H9 (cell line): Measurements from ENCODE around the gene PITX1. TPM values are rescaled to one million over a fixed set of nuclear protein-coding genes. Genes with fewer than 3 reads are reported as not detected.

ENCODE experiments used
- DNase-seq: peaks from one replicate; pipeline ENCODE4 v3.0.0-alpha.2; 2017
- H2AFZ ChIP-seq: one replicate; pipeline ENCODE4 v1.6.1; 2013; ENCODE audit warnings: mild to moderate bottlenecking, low read length, control low read depth, moderate library complexity
- H2AK5ac ChIP-seq: 2 replicates; pipeline ENCODE4 v1.6.1; 2013; ENCODE audit warnings: low read length, control low read depth, mixed read lengths; ENCODE audit not compliant: insufficient read length
- H2BK120ac ChIP-seq: one replicate; pipeline ENCODE4 v1.6.1; 2013; ENCODE audit warnings: low read depth, mild to moderate bottlenecking, low read length, control low read depth, inconsistent platforms; ENCODE audit not compliant: poor library complexity, severe bottlenecking
- H2BK12ac ChIP-seq: 2 replicates; pipeline ENCODE4 v1.6.1; 2013; ENCODE audit warnings: low read length, control low read depth, mixed read lengths, low read depth; ENCODE audit not compliant: insufficient read length
- H2BK15ac ChIP-seq: 2 replicates; pipeline ENCODE4 v1.6.1; 2013; ENCODE audit warnings: low read depth, low read length, control low read depth
- H2BK20ac ChIP-seq: one replicate; pipeline ENCODE4 v1.6.1; 2013; ENCODE audit warnings: low read depth, mild to moderate bottlenecking, low read length, control low read depth, inconsistent platforms; ENCODE audit not compliant: poor library complexity, severe bottlenecking
- H2BK5ac ChIP-seq: 2 replicates; pipeline ENCODE4 v1.6.1; 2013; ENCODE audit warnings: low read length, control low read depth, mixed read lengths; ENCODE audit not compliant: insufficient read length
- H3K14ac ChIP-seq: 2 replicates; pipeline ENCODE4 v1.6.1; 2013; ENCODE audit warnings: low read length, control low read depth; ENCODE audit not compliant: insufficient read depth
- H3K18ac ChIP-seq: 2 replicates; pipeline ENCODE4 v1.6.1; 2013; ENCODE audit warnings: low read depth, mild to moderate bottlenecking, mixed read lengths, low read length, control low read depth; ENCODE audit not compliant: insufficient read length
- H3K23ac ChIP-seq: 2 replicates; pipeline ENCODE4 v1.6.1; 2013; ENCODE audit warnings: low read length, control low read depth, mixed read lengths, low read depth; ENCODE audit not compliant: insufficient read length
- H3K23me2 ChIP-seq: 2 replicates; pipeline ENCODE4 v1.6.1; 2013; ENCODE audit warnings: low read depth, mild to moderate bottlenecking, mixed read lengths, low read length, control low read depth; ENCODE audit not compliant: insufficient read length, poor library complexity, severe bottlenecking
- H3K27ac ChIP-seq: 2 replicates; pipeline ENCODE4 v1.5.1; 2013; ENCODE audit warnings: low read length, control low read depth, mixed read lengths, low read depth; ENCODE audit not compliant: insufficient read length
- H3K27me3 ChIP-seq: 2 replicates; pipeline ENCODE4 v1.6.1; 2013; ENCODE audit warnings: low read length, control low read depth, inconsistent platforms; ENCODE audit not compliant: insufficient read depth
- H3K4ac ChIP-seq: 2 replicates; pipeline ENCODE4 v1.6.1; 2013; ENCODE audit warnings: low read depth, mild to moderate bottlenecking, control low read depth, inconsistent platforms, low read length, moderate library complexity
- H3K4me1 ChIP-seq: 2 replicates; pipeline ENCODE4 v1.6.1; 2013; ENCODE audit warnings: low read length, control low read depth, inconsistent platforms; ENCODE audit not compliant: insufficient read depth
- H3K4me2 ChIP-seq: 2 replicates; pipeline ENCODE4 v1.6.1; 2013; ENCODE audit warnings: low read length, control low read depth, mixed read lengths; ENCODE audit not compliant: insufficient read length, insufficient read depth
- H3K56ac ChIP-seq: 2 replicates; pipeline ENCODE4 v1.6.1; 2013; ENCODE audit warnings: low read depth, mild to moderate bottlenecking, mixed read lengths, low read length, control low read depth; ENCODE audit not compliant: insufficient read length
- H3K79me1 ChIP-seq: 2 replicates; pipeline ENCODE4 v1.6.1; 2013; ENCODE audit warnings: low read depth, mild to moderate bottlenecking, moderate library complexity, low read length, control low read depth, inconsistent platforms; ENCODE audit not compliant: insufficient read depth, poor library complexity, severe bottlenecking
- H3K79me2 ChIP-seq: 2 replicates; pipeline ENCODE4 v1.6.1; 2013; ENCODE audit warnings: low read length, control low read depth, inconsistent platforms; ENCODE audit not compliant: insufficient read depth
- H3K9ac ChIP-seq: 2 replicates; pipeline ENCODE4 v1.6.1; 2013; ENCODE audit warnings: low read length, control low read depth, mixed read lengths; ENCODE audit not compliant: insufficient read length; ENCODE audit errors: extremely low read depth
- H3K9me3 ChIP-seq: one replicate; pipeline ENCODE4 v1.6.1; 2013; ENCODE audit warnings: low read depth, low read length, inconsistent platforms; ENCODE audit not compliant: control insufficient read depth
- H3T11ph ChIP-seq: one replicate; pipeline ENCODE4 v1.6.1; 2013; ENCODE audit warnings: mild to moderate bottlenecking, low read length, control low read depth, inconsistent platforms
- H4K20me1 ChIP-seq: one replicate; pipeline ENCODE4 v1.6.1; 2013; ENCODE audit not compliant: control insufficient read depth, insufficient read length, insufficient read depth
- H4K5ac ChIP-seq: 2 replicates; pipeline ENCODE4 v1.6.1; 2013; ENCODE audit warnings: low read depth, mild to moderate bottlenecking, mixed read lengths, low read length, control low read depth; ENCODE audit not compliant: insufficient read length
- H4K8ac ChIP-seq: replicated peaks from 2 replicates; pipeline ENCODE4 v1.6.1; 2013; ENCODE audit warnings: low read length, control low read depth, mixed read lengths, low read depth; ENCODE audit not compliant: insufficient read length
- H4K91ac ChIP-seq: 2 replicates; pipeline ENCODE4 v1.6.1; 2013; ENCODE audit warnings: low read depth, mild to moderate bottlenecking, moderate library complexity, mixed read lengths, low read length, control low read depth; ENCODE audit not compliant: insufficient read length
- H3K27ac Mint-ChIP-seq, 3 experiments: 2 replicates in 2 of 3; 3 replicates in 1 of 3; pipeline ENCODE4 v1.8.0; 2020 to 2021; ENCODE audit warnings: mixed read lengths in 3 of 3, mild to moderate bottlenecking in 1 of 3, moderate library complexity in 1 of 3
- H3K27me3 Mint-ChIP-seq: 2 replicates; pipeline ENCODE4 v1.8.0; 2021; ENCODE audit warnings: low read depth, mild to moderate bottlenecking, moderate library complexity, mixed read lengths
- H3K36me3 Mint-ChIP-seq, 3 experiments: 2 replicates in 2 of 3; 3 replicates in 1 of 3; pipeline ENCODE4 v1.8.0; 2020 to 2021; ENCODE audit warnings: low read depth in 3 of 3, mixed read lengths in 3 of 3; ENCODE audit not compliant: insufficient read depth in 1 of 3
- H3K4me1 Mint-ChIP-seq, 2 experiments: 2 replicates each; pipeline ENCODE4 v1.8.0; 2020; ENCODE audit warnings: mixed read lengths in 2 of 2
- H3K4me3 Mint-ChIP-seq, 2 experiments: 2 replicates in 1 of 2; 3 replicates in 1 of 2; pipeline ENCODE4 v1.8.0; 2020 to 2021; ENCODE audit warnings: mild to moderate bottlenecking in 2 of 2, mixed read lengths in 2 of 2, moderate library complexity in 1 of 2
- H3K9me3 Mint-ChIP-seq, 2 experiments: 2 replicates in 1 of 2; 3 replicates in 1 of 2; pipeline ENCODE4 v1.8.0; 2020; ENCODE audit warnings: mild to moderate bottlenecking in 2 of 2, mixed read lengths in 2 of 2, moderate library complexity in 1 of 2
- WGBS: extraction: QIAGEN DNeasy Blood & Tissue Kit; methylation state at CpG from one replicate; pipeline ENCODE4 v1.1.7; 2013; ENCODE audit warnings: missing lambda C conversion rate, low lambda C conversion rate, mixed read lengths; ENCODE audit not compliant: insufficient read length; ENCODE audit errors: extremely low coverage; 5-methylcytosine and 5-hydroxymethylcytosine counted together
- total RNA-seq: library from RNA; stranded (reverse); gene quantifications from 2 replicates; pipeline ENCODE4 v1.2.1, GENCODE V29; 2021
- TF ChIP-seq, protein P1 (sequence below): fragments of 200-600 bp; sonication (generic); conservative IDR thresholded peaks from 3 replicates; pipeline ENCODE4 v1.8.0; 2021; ENCODE audit warnings: antibody characterized with exemption, mild to moderate bottlenecking

The PITX1 gene
- total RNA-seq, 1 experiment from 2014 or later: not detected

DNA sequence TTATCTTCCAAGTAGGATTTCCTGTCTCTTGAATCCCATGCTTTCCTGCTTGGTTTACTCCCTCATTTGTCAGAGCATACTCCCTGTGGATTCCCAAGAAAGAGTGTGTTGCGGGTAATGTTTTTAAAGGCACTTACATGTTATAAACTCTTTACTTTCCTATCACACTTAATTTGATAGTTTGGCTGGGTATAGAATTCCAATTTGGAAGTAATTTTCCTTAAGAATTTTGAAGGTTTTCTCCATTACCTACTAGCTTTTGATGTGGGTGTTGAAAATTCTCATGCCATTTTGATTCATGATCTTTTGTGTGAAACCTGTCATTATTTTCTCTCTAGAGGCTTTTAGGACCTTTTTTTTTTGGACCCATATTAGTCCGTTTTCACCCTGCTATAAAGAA is 47.2 kb upstream of the PITX1 start:
- Histone ChIP-seq H3K56ac (no peak overlapping the region), H2BK120ac (no peak overlapping the region), H4K5ac (no peak overlapping the region), H3K4me2 (no peak overlapping the region), H3K9me3 (no peaks in the 10 kb centered on the region), H3K18ac (no peak overlapping the region), H2BK20ac (no peak overlapping the region), H4K8ac (no peak overlapping the region), H3K79me1 (no peaks in the 10 kb centered on the region), H3K23me2 (no peaks in the 10 kb centered on the region), H3K23ac (no peak overlapping the region), H2BK15ac (no peak overlapping the region), H4K91ac (no peak overlapping the region), H2BK5ac (no peak overlapping the region), H2BK12ac (no peak overlapping the region), H3T11ph (no peak overlapping the region), H3K4me1 (no peaks in the 10 kb centered on the region), H2AFZ (no peak overlapping the region), H2AK5ac (no peak overlapping the region), H4K20me1 (no peaks in the 10 kb centered on the region), H3K27ac (no peak overlapping the region), H3K79me2 (no peaks in the 10 kb centered on the region), H3K4ac (no peak overlapping the region), H3K14ac (no peak overlapping the region), H3K9ac (no peak overlapping the region), H3K27me3 (no peaks in the 10 kb centered on the region)
- TF ChIP-seq, protein P1, sequence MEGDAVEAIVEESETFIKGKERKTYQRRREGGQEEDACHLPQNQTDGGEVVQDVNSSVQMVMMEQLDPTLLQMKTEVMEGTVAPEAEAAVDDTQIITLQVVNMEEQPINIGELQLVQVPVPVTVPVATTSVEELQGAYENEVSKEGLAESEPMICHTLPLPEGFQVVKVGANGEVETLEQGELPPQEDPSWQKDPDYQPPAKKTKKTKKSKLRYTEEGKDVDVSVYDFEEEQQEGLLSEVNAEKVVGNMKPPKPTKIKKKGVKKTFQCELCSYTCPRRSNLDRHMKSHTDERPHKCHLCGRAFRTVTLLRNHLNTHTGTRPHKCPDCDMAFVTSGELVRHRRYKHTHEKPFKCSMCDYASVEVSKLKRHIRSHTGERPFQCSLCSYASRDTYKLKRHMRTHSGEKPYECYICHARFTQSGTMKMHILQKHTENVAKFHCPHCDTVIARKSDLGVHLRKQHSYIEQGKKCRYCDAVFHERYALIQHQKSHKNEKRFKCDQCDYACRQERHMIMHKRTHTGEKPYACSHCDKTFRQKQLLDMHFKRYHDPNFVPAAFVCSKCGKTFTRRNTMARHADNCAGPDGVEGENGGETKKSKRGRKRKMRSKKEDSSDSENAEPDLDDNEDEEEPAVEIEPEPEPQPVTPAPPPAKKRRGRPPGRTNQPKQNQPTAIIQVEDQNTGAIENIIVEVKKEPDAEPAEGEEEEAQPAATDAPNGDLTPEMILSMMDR: no peak
- no peaks in the 10 kb centered on the region for H3K4me1 Mint-ChIP-seq
- WGBS: no CpG with 5 or more reads among the region's 2 CpGs
- H3K27me3 Mint-ChIP-seq: peaks cover 79% of the 10 kb centered on the region
- H3K4me3 Mint-ChIP-seq: no peak overlapping the region
- H3K9me3 Mint-ChIP-seq: peaks cover 11 to 14% of the 10 kb centered on the region in 2 experiments
- no peak overlapping the region for H3K27ac Mint-ChIP-seq
- no peaks in the 10 kb centered on the region for H3K36me3 Mint-ChIP-seq
- no peak for DNase-seq
